ENCODE measurements around the gene SLC46A3.

GRCh38 chr13:28747851-28748250 lies 29.1 kb upstream of the SLC46A3 start:
- TF ChIP-seq CTCF (conservative IDR thresholded peaks at IDR 0.05; ENCODE audit: low read length) = no peak
- no peak for TF ChIP-seq EZH2phosphoT487 (IDR thresholded peaks at IDR 0.05; ENCODE audit: borderline replicate concordance, low read depth, low read length)
